ENCODE results near the gene MYT1. TPM values are rescaled to one million over a fixed set of nuclear protein-coding genes. Genes with fewer than 3 reads are reported as not detected.
"Not testable (repeated sequence)": the region's sequence is repeated elsewhere in the genome, so short reads cannot be mapped to it uniquely, and the experiment has no call there.

The MYT1 gene
- total RNA-seq, 1 donor, result not detected

- Histone ChIP-seq H3K9me3 (ENCODE audit: low read depth, low read length) (no peaks in the 10 kb centered on the region), H3K4me1 (ENCODE audit: insufficient read depth, low read length) (no peaks in the 10 kb centered on the region), H3K27me3 (ENCODE audit: insufficient read depth, low read length) (no peaks in the 10 kb centered on the region), H3K4me3 (ENCODE audit: low read length) (no peak overlapping the region)
Observed at GRCh38 chr20:64226686-64227580, 62.7 kb downstream of the MYT1 start.

GRCh38 chr20:64228086-64228653, 63.9 kb downstream of the MYT1 start:
- H3K4me3 ChIP-seq (ENCODE audit: low read length), result no peak overlapping the region
- H3K9me3 ChIP-seq (ENCODE audit: low read depth, low read length), result no peaks in the 10 kb centered on the region
- H3K4me1 ChIP-seq (ENCODE audit: insufficient read depth, low read length), result no peaks in the 10 kb centered on the region
- H3K27me3 ChIP-seq (ENCODE audit: insufficient read depth, low read length), result no peaks in the 10 kb centered on the region

- no peaks in the 10 kb centered on the region for H3K4me1 ChIP-seq (ENCODE audit: insufficient read depth, low read length)
- H3K27me3 ChIP-seq (ENCODE audit: insufficient read depth, low read length), result no peaks in the 10 kb centered on the region
- H3K4me3 ChIP-seq (ENCODE audit: low read length), result no peak overlapping the region
- no peaks in the 10 kb centered on the region for H3K9me3 ChIP-seq (ENCODE audit: low read depth, low read length)
Observed at GRCh38 chr20:64228751-64229506, 64.7 kb downstream of the MYT1 start.

GRCh38 chr20:64229507-64230061, 65.3 kb downstream of the MYT1 start:
- Histone ChIP-seq H3K27me3 (ENCODE audit: insufficient read depth, low read length) (no peaks in the 10 kb centered on the region), H3K9me3 (ENCODE audit: low read depth, low read length) (no peaks in the 10 kb centered on the region), H3K4me3 (ENCODE audit: low read length) (no peak overlapping the region), H3K4me1 (ENCODE audit: insufficient read depth, low read length) (no peaks in the 10 kb centered on the region)

GRCh38 chr20:64230461-64231145, 66.4 kb downstream of the MYT1 start:
- Histone ChIP-seq H3K4me3 (ENCODE audit: low read length) (no peak overlapping the region), H3K27me3 (ENCODE audit: insufficient read depth, low read length) (no peaks in the 10 kb centered on the region)

GRCh38 chr20:64231621-64232550, 67.6 kb downstream of the MYT1 start:
- H3K4me1 ChIP-seq (ENCODE audit: insufficient read depth, low read length), result no peaks in the 10 kb centered on the region

More at GRCh38 chr20:64230461-64231145, 66.4 kb downstream of the MYT1 start:
- Histone ChIP-seq H3K9me3 (ENCODE audit: low read depth, low read length) (no peaks in the 10 kb centered on the region), H3K4me1 (ENCODE audit: insufficient read depth, low read length) (no peaks in the 10 kb centered on the region)

GRCh38 chr20:64232794-64233193, 68.5 kb downstream of the MYT1 start:
- H3K4me3 ChIP-seq (ENCODE audit: low read length), result no peak overlapping the region
- H3K9me3 ChIP-seq (ENCODE audit: low read depth, low read length), result no peaks in the 10 kb centered on the region
- no peaks in the 10 kb centered on the region for H3K4me1 ChIP-seq (ENCODE audit: insufficient read depth, low read length)
- H3K27me3 ChIP-seq (ENCODE audit: insufficient read depth, low read length), result no peaks in the 10 kb centered on the region

More at GRCh38 chr20:64231621-64232550, 67.6 kb downstream of the MYT1 start:
- no peaks in the 10 kb centered on the region for H3K9me3 ChIP-seq (ENCODE audit: low read depth, low read length)
- no peak overlapping the region for H3K4me3 ChIP-seq (ENCODE audit: low read length)
- no peaks in the 10 kb centered on the region for H3K27me3 ChIP-seq (ENCODE audit: insufficient read depth, low read length)

GRCh38 chr20:64233725-64234124, 69.5 kb downstream of the MYT1 start:
- Histone ChIP-seq H3K27me3 (ENCODE audit: insufficient read depth, low read length) (no peaks in the 10 kb centered on the region), H3K4me3 (ENCODE audit: low read length) (no peak overlapping the region), H3K9me3 (ENCODE audit: low read depth, low read length) (no peaks in the 10 kb centered on the region), H3K4me1 (ENCODE audit: insufficient read depth, low read length) (no peaks in the 10 kb centered on the region)

- Histone ChIP-seq H3K27me3 (ENCODE audit: insufficient read depth, low read length) (no peaks in the 10 kb centered on the region), H3K4me3 (ENCODE audit: low read length) (no peak overlapping the region)
Observed at GRCh38 chr20:64234291-64234791, 70.1 kb downstream of the MYT1 start.

GRCh38 chr20:64234921-64235565, 70.8 kb downstream of the MYT1 start:
- H3K4me3 ChIP-seq (ENCODE audit: low read length); H3K9me3 ChIP-seq (ENCODE audit: low read depth, low read length); H3K27me3 ChIP-seq (ENCODE audit: insufficient read depth, low read length); H3K4me1 ChIP-seq (ENCODE audit: insufficient read depth, low read length): not testable (repeated sequence)

More at GRCh38 chr20:64234291-64234791, 70.1 kb downstream of the MYT1 start:
- Histone ChIP-seq H3K9me3 (ENCODE audit: low read depth, low read length) (no peaks in the 10 kb centered on the region), H3K4me1 (ENCODE audit: insufficient read depth, low read length) (no peaks in the 10 kb centered on the region)

- Histone ChIP-seq H3K4me1 (ENCODE audit: insufficient read depth, low read length) (no peaks in the 10 kb centered on the region), H3K4me3 (ENCODE audit: low read length) (no peak overlapping the region), H3K27me3 (ENCODE audit: insufficient read depth, low read length) (no peaks in the 10 kb centered on the region), H3K9me3 (ENCODE audit: low read depth, low read length) (no peaks in the 10 kb centered on the region)
Observed at GRCh38 chr20:64236137-64237088, 72.2 kb downstream of the MYT1 start.

GRCh38 chr20:64237316-64237715, 73.1 kb downstream of the MYT1 start:
- Histone ChIP-seq H3K4me3 (ENCODE audit: low read length) (no peak overlapping the region), H3K9me3 (ENCODE audit: low read depth, low read length) (no peaks in the 10 kb centered on the region), H3K27me3 (ENCODE audit: insufficient read depth, low read length) (no peaks in the 10 kb centered on the region), H3K4me1 (ENCODE audit: insufficient read depth, low read length) (no peaks in the 10 kb centered on the region)

Measured in mononuclear cell (primary cell).